Parathyroid adenoma (tissue), 2 donors: ENCODE measurements around the gene KCTD17.

Experiments
- H2AFZ ChIP-seq: fragments of 300-600 bp; sonication (generic); one replicate; pipeline ENCODE4 v1.7.0; 2017; ENCODE audit warnings: antibody characterized with exemption, mild to moderate bottlenecking
- H3K27ac ChIP-seq: fragments of 300-600 bp; sonication (generic); one replicate; pipeline ENCODE4 v1.7.0; 2017
- H3K27me3 ChIP-seq: fragments of 300-600 bp; sonication (generic); one replicate; pipeline ENCODE4 v1.7.0; 2017; ENCODE audit warnings: low read length; ENCODE audit not compliant: control insufficient read depth, insufficient read depth
- H3K36me3 ChIP-seq: fragments of 300-600 bp; sonication (generic); one replicate; pipeline ENCODE4 v1.7.0; 2017; ENCODE audit warnings: low read length; ENCODE audit not compliant: control insufficient read depth, insufficient read depth
- H3K4me1 ChIP-seq: fragments of 300-600 bp; sonication (generic); one replicate; pipeline ENCODE4 v1.7.0; 2017; ENCODE audit warnings: control low read depth
- H3K4me2 ChIP-seq: fragments of 300-600 bp; sonication (generic); one replicate; pipeline ENCODE4 v1.7.0; 2017; ENCODE audit warnings: low read length
- H3K4me3 ChIP-seq: fragments of 300-600 bp; sonication (generic); one replicate; pipeline ENCODE4 v1.7.0; 2017; ENCODE audit warnings: low read depth, low read length
- H3K79me2 ChIP-seq: fragments of 300-600 bp; sonication (generic); one replicate; pipeline ENCODE4 v1.7.0; 2017; ENCODE audit warnings: control low read depth
- H3K9ac ChIP-seq: fragments of 300-600 bp; sonication (generic); one replicate; pipeline ENCODE4 v1.7.0; 2017; ENCODE audit warnings: mild to moderate bottlenecking
- H3K9me3 ChIP-seq: fragments of 300-600 bp; sonication (generic); one replicate; pipeline ENCODE4 v1.7.0; 2017; ENCODE audit warnings: low read length; ENCODE audit not compliant: control insufficient read depth
- CTCF ChIP-seq: fragments of 300-600 bp; sonication (generic); IDR thresholded peaks from one replicate; pipeline ENCODE4 v1.7.0; 2017; ENCODE audit warnings: antibody characterized with exemption, mild to moderate bottlenecking
- donor health status: primary hyperparathyroidism.

Gene KCTD17

GRCh38 chr22:37016134-37016910 is 35.2 kb upstream of the KCTD17 start:
- H3K27me3 ChIP-seq, result no peaks in the 10 kb centered on the region
- H3K36me3 ChIP-seq, result no peaks in the 10 kb centered on the region
- no peaks in the 10 kb centered on the region for H3K4me1 ChIP-seq
- no peaks in the 10 kb centered on the region for H3K79me2 ChIP-seq
- no peak for TF ChIP-seq CTCF
- H3K9ac ChIP-seq, result no peak overlapping the region
- H2AFZ ChIP-seq, result no peak overlapping the region
- H3K27ac ChIP-seq, result no peak overlapping the region
- no peaks in the 10 kb centered on the region for H3K9me3 ChIP-seq
- H3K4me3 ChIP-seq, result no peak overlapping the region
- H3K4me2 ChIP-seq, result no peak overlapping the region

- Histone ChIP-seq H3K36me3 (no peaks in the 10 kb centered on the region), H3K79me2 (no peaks in the 10 kb centered on the region), H3K27me3 (no peaks in the 10 kb centered on the region), H3K27ac (no peak overlapping the region), H3K4me2 (no peak overlapping the region), H3K9ac (no peak overlapping the region), H3K4me3 (no peak overlapping the region), H3K4me1 (no peaks in the 10 kb centered on the region), H3K9me3 (no peaks in the 10 kb centered on the region), H2AFZ (no peak overlapping the region)
- TF ChIP-seq CTCF, result no peak
Measured at GRCh38 chr22:37017356-37017755, 34.2 kb upstream of the KCTD17 start.

GRCh38 chr22:37018086-37018814 is 33.3 kb upstream of the KCTD17 start:
- TF ChIP-seq CTCF, result no peak
- no peak overlapping the region for H3K9ac ChIP-seq
- H3K27ac ChIP-seq, result no peak overlapping the region
- H2AFZ ChIP-seq, result peak overlapping the region; percentile 76
- H3K79me2 ChIP-seq, result no peaks in the 10 kb centered on the region
- H3K4me1 ChIP-seq, result no peaks in the 10 kb centered on the region
- H3K36me3 ChIP-seq, result no peaks in the 10 kb centered on the region
- no peaks in the 10 kb centered on the region for H3K27me3 ChIP-seq
- H3K9me3 ChIP-seq, result no peaks in the 10 kb centered on the region
- peak overlapping the region; percentile 68 for H3K4me3 ChIP-seq
- peak overlapping the region; percentile 92 for H3K4me2 ChIP-seq

GRCh38 chr22:37018815-37019308 is 32.7 kb upstream of the KCTD17 start:
- peak overlapping the region; percentile 76 for H2AFZ ChIP-seq
- H3K79me2 ChIP-seq, result no peaks in the 10 kb centered on the region
- no peaks in the 10 kb centered on the region for H3K36me3 ChIP-seq
- H3K27ac ChIP-seq, result no peak overlapping the region
- no peak for TF ChIP-seq CTCF
- H3K4me3 ChIP-seq, result peak overlapping the region; percentile 68
- H3K4me1 ChIP-seq, result no peaks in the 10 kb centered on the region
- H3K4me2 ChIP-seq, result peak overlapping the region; percentile 92
- H3K9ac ChIP-seq, result no peak overlapping the region
- no peaks in the 10 kb centered on the region for H3K9me3 ChIP-seq
- H3K27me3 ChIP-seq, result no peaks in the 10 kb centered on the region
